ENCODE results near the gene DUSP22.

DNA sequence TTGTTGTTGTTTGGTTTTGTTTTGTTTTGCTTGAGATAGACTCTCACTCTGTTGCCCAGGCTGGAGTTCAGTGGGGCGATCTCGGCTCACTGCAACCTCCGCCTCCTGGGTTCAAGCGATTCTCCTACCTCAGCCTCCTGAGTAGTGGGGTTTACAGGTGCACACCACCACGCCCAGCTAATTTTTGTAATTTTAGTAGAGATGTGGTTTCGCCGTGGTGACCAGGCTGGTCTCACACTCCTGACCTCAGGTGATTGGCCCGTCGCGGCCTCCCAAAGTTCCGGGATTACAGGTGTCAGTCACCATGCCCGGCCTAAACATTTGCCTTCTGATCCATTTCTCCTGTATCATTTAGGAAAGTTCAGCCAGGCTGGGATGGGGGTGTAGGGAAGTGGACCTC, 17.7 kb downstream of the DUSP22 start:
- TF ChIP-seq, protein P1, sequence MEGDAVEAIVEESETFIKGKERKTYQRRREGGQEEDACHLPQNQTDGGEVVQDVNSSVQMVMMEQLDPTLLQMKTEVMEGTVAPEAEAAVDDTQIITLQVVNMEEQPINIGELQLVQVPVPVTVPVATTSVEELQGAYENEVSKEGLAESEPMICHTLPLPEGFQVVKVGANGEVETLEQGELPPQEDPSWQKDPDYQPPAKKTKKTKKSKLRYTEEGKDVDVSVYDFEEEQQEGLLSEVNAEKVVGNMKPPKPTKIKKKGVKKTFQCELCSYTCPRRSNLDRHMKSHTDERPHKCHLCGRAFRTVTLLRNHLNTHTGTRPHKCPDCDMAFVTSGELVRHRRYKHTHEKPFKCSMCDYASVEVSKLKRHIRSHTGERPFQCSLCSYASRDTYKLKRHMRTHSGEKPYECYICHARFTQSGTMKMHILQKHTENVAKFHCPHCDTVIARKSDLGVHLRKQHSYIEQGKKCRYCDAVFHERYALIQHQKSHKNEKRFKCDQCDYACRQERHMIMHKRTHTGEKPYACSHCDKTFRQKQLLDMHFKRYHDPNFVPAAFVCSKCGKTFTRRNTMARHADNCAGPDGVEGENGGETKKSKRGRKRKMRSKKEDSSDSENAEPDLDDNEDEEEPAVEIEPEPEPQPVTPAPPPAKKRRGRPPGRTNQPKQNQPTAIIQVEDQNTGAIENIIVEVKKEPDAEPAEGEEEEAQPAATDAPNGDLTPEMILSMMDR (IDR thresholded peaks at IDR 0.05) = no peak
- TF ChIP-seq EZH2 (IDR thresholded peaks at IDR 0.05; ENCODE audit: borderline replicate concordance, insufficient read depth, low read depth, low read length, poor library complexity, severe bottlenecking) = no peak
